Ishikawa (cell line): ENCODE results near the gene HLA-E.

Source experiments
- CEBPB ChIP-seq: IDR thresholded peaks from 2 replicates; pipeline ENCODE4 v1.6.1; 2012
- CREB1 ChIP-seq: IDR thresholded peaks from 2 replicates; pipeline ENCODE4 v1.6.1; 2012; ENCODE audit warnings: low read depth
- EGR1 ChIP-seq: IDR thresholded peaks from 2 replicates; pipeline ENCODE4 v1.6.1; 2012
- EP300 ChIP-seq: IDR thresholded peaks from 2 replicates; pipeline ENCODE4 v1.6.1; 2012; ENCODE audit warnings: borderline replicate concordance
- FOXM1 ChIP-seq: IDR thresholded peaks from 2 replicates; pipeline ENCODE4 v1.6.1; 2012; ENCODE audit warnings: low read depth, borderline replicate concordance
- MAX ChIP-seq: IDR thresholded peaks from 2 replicates; pipeline ENCODE4 v1.6.1; 2012
- NFIC ChIP-seq: IDR thresholded peaks from 2 replicates; pipeline ENCODE4 v1.6.1; 2012
- RAD21 ChIP-seq: IDR thresholded peaks from 2 replicates; pipeline ENCODE4 v1.6.1; 2012; ENCODE audit warnings: low read depth
- REST ChIP-seq: IDR thresholded peaks from 2 replicates; pipeline ENCODE4 v1.6.1; 2012; ENCODE audit warnings: low read depth, mild to moderate bottlenecking
- TAF1 ChIP-seq: IDR thresholded peaks from 2 replicates; pipeline ENCODE4 v1.6.1; 2012; ENCODE audit warnings: low read depth, mild to moderate bottlenecking
- TCF12 ChIP-seq: IDR thresholded peaks from 2 replicates; pipeline ENCODE4 v1.6.1; 2012; ENCODE audit warnings: low read depth
- TEAD4 ChIP-seq: IDR thresholded peaks from 2 replicates; pipeline ENCODE4 v1.6.1; 2012
- YY1 ChIP-seq: IDR thresholded peaks from 2 replicates; pipeline ENCODE4 v1.6.1; 2012; ENCODE audit warnings: low read depth
- ZBTB7A ChIP-seq: IDR thresholded peaks from 2 replicates; pipeline ENCODE4 v1.6.1; 2012; ENCODE audit warnings: low read depth
- TF ChIP-seq, protein P1 (sequence below): IDR thresholded peaks from 2 replicates; pipeline ENCODE4 v1.6.1; 2012

The HLA-E gene

GRCh38 chr6:30489081-30490025, at the start of gene HLA-E:
HLA-E (plus strand) TSS chr6:30489509; CDS start chr6:30489532, 23 bp downstream.
- TF ChIP-seq CEBPB (no peak), TCF12 (no peak), YY1 (no peak), EGR1 (no peak), TEAD4 (no peak), MAX (0 out of 2 replicates have a peak, but pooled peaks have one; percentile 7), EP300 (0 out of 2 replicates have a peak, but pooled peaks have one; percentile 4), ZBTB7A (peak; percentile 75; the same call in 1 of the 2 replicates), FOXM1 (no peak), RAD21 (no peak), CREB1 (peak; percentile 89), TAF1 (peak; percentile 48; the same call in 1 of the 2 replicates), NFIC (no peak)
- TF ChIP-seq, protein P1, sequence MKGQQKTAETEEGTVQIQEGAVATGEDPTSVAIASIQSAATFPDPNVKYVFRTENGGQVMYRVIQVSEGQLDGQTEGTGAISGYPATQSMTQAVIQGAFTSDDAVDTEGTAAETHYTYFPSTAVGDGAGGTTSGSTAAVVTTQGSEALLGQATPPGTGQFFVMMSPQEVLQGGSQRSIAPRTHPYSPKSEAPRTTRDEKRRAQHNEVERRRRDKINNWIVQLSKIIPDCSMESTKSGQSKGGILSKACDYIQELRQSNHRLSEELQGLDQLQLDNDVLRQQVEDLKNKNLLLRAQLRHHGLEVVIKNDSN = peak; percentile 86

GRCh38 chr6:30441171-30441570, 48.1 kb upstream of the HLA-E start:
- no peak for TF ChIP-seq TEAD4

GRCh38 chr6:30443657-30444450, 45.5 kb upstream of the HLA-E start:
- TF ChIP-seq MAX (no peak), REST (no peak), FOXM1 (no peak), CEBPB (no peak), TEAD4 (no peak), EP300 (no peak), YY1 (no peak)

DNA sequence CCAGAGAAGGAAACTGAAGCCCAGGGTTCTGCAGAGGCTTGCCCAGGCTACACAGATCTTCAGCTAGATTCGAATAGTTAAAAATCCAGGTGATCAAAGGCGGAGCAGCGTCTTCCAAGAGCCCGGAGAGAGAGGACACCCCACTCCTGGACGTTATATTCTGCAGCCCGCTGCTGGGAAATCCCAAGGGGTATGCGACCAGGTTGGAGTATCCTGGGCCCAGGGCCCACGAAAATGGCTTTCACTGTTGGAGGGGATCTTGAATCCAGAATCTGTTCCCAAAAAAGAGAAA, 44.9 kb upstream of the HLA-E start:
- TF ChIP-seq MAX (no peak), RAD21 (no peak), EP300 (no peak), TEAD4 (no peak), TAF1 (no peak), ZBTB7A (no peak), CREB1 (no peak), REST (no peak), FOXM1 (no peak), YY1 (no peak), NFIC (no peak), CEBPB (no peak), EGR1 (no peak), TCF12 (no peak)
- TF ChIP-seq, protein P1 = no peak

GRCh38 chr6:30446259-30446658, 43.0 kb upstream of the HLA-E start:
- TF ChIP-seq NFIC (no peak), RAD21 (no peak), EGR1 (no peak), YY1 (no peak), FOXM1 (no peak), CEBPB (no peak), TAF1 (no peak), TCF12 (no peak), TEAD4 (no peak), CREB1 (no peak), REST (no peak), ZBTB7A (no peak), MAX (no peak), EP300 (no peak)
- TF ChIP-seq, protein P1 = no peak
